Measurements from ENCODE around the gene TF. TPM values are rescaled to one million over a fixed set of nuclear protein-coding genes. Genes with fewer than 3 reads are reported as not detected.

TF gene
- total and polyA plus RNA-seq, 10 of the 15 experiments (the other 5 are each of a cell fraction or from before 2014, with no cell fraction given) = under 0.01 to 8.9 (median 0.05) TPM; not detected in 1

GRCh38 chr3:133703915-133704314 lies 42.3 kb upstream of the TF start:
- RAD21 ChIA-PET (ENCODE audit: unreplicated experiment) = no interaction called here
- no TSS peak for BruUV-seq (replicated peaks)
- no peak overlapping the region for H2AFZ ChIP-seq (ENCODE audit: control insufficient read depth, low read depth, low read length)
- H3K4me3 ChIP-seq = no peak overlapping the region
- no peak for FAIRE-seq
- SMC1A ChIA-PET (ENCODE audit: uncharacterized antibody, unreplicated experiment) = no interaction called here
- ATAC-seq = no peak
- no peaks in the 10 kb centered on the region for H3K36me3 ChIP-seq (ENCODE audit: control insufficient read depth in 2 of 2, insufficient read depth in 2 of 2, low read length in 1 of 2)
- 0% methylated on average over 1 of the region's 1 CpG for WGBS (ENCODE audit: insufficient coverage, insufficient replicate concordance, low lambda C conversion rate, missing lambda C conversion rate)
- H3K9me3 ChIP-seq (replicated peaks; ENCODE audit: control insufficient read depth, insufficient read depth, low read length) = no peaks in the 10 kb centered on the region
- H3K4me2 ChIP-seq (ENCODE audit: control insufficient read depth, insufficient read depth) = no peak overlapping the region
- H3K27me3 ChIP-seq (replicated peaks in 1 of 2; ENCODE audit: control insufficient read depth in 2 of 2, insufficient read depth in 2 of 2, low read length in 1 of 2) = peaks cover 0 to 2% of the 10 kb centered on the region in 2 experiments; a peak in 2 of 4 replicates
- no peaks in the 10 kb centered on the region for H3K4me1 ChIP-seq (ENCODE audit: control insufficient read depth, insufficient read depth, low read length)
- in situ Hi-C loops (cut with MboI) (no loop called here), intact Hi-C loops (cut with micrococcal nuclease; ENCODE audit: unreplicated experiment) (no loop called here)
- no peaks in the 10 kb centered on the region for H4K20me1 ChIP-seq (ENCODE audit: control insufficient read depth, insufficient read depth)
- no peaks in the 10 kb centered on the region for H3K79me2 ChIP-seq (ENCODE audit: control insufficient read depth, insufficient read depth, low read length)
- H3K27ac ChIP-seq (ENCODE audit: control insufficient read depth, insufficient read depth) = no peak overlapping the region
- TF ChIP-seq PKNOX1 (IDR thresholded peaks at IDR 0.05) (no peak), HSF1 (IDR thresholded peaks at IDR 0.05; ENCODE audit: low read depth, low read length) (no peak), HCFC1 (IDR thresholded peaks at IDR 0.05; ENCODE audit: low read length) (no peak), RELA (IDR thresholded peaks at IDR 0.05; ENCODE audit: borderline replicate concordance, partially characterized antibody) (no peak), ATF2 (IDR thresholded peaks at IDR 0.05; ENCODE audit: low read length) (no peak), NR2F1 (conservative IDR thresholded peaks at IDR 0.05) (no peak), FOXK2 (IDR thresholded peaks at IDR 0.05) (no peak), SPI1 (IDR thresholded peaks at IDR 0.05; ENCODE audit: borderline replicate concordance, insufficient read depth, low read depth, low read length) (no peak), ATF7 (IDR thresholded peaks at IDR 0.05; ENCODE audit: low read depth) (no peak), NRF1 (conservative IDR thresholded peaks at IDR 0.05; ENCODE audit: low read depth, low read length) (no peak), SREBF2 (IDR thresholded peaks at IDR 0.05; ENCODE audit: low read length) (no peak), LARP7 (IDR thresholded peaks at IDR 0.05) (no peak), CHD4 (IDR thresholded peaks at IDR 0.05) (no peak), TCF12 (IDR thresholded peaks at IDR 0.05; ENCODE audit: low read depth, low read length) (no peak), SUZ12 (IDR thresholded peaks at IDR 0.05; ENCODE audit: unreplicated experiment) (no peak), STAT1 (conservative IDR thresholded peaks at IDR 0.05) (no peak), IKZF2 (IDR thresholded peaks at IDR 0.05) (no peak), MYC (IDR thresholded peaks at IDR 0.05; ENCODE audit: insufficient read depth, insufficient read length, insufficient replicate concordance, low read length, severe bottlenecking) (no peak)
- no peak overlapping the region for H3K9ac ChIP-seq (ENCODE audit: control insufficient read depth, insufficient read depth, low read length)
- no peak for DNase-seq (ENCODE audit: low read depth, low spot score)
- CTCF ChIA-PET = no interaction called here
- POLR2A ChIA-PET = no interaction called here

All from GM12878 (cell line).